ENCODE data around the gene FOXL2NB.

GRCh38 chr3:138945709-138946662, 1.0 kb upstream of the FOXL2NB start:
- TF ChIP-seq POLR2A (IDR thresholded peaks at IDR 0.05) = no peak
- TF ChIP-seq CTCF (IDR thresholded peaks at IDR 0.05) = peak in 3 of 4 donors; percentile 24 to 41 (median 25)
